ENCODE measurements around the gene SLC17A9. TPM values are rescaled to one million over a fixed set of nuclear protein-coding genes. Genes with fewer than 3 reads are reported as not detected.

SLC17A9 gene
- total and polyA plus RNA-seq, 2 of the 8 experiments (the other 6 are each of a cell fraction or from before 2014, with no cell fraction given), result 23.5 to 35.2 TPM

- Histone ChIP-seq H2BK5ac (ENCODE audit: low read depth, low read length) (no peak overlapping the region), H3K79me2 (ENCODE audit: control insufficient read depth in 1 of 2, insufficient read depth in 2 of 2, low read length in 2 of 2) (peaks cover 0 to 9% of the 10 kb centered on the region in 2 experiments; a peak in 1 of 4 replicates), H4K5ac (ENCODE audit: insufficient read length, low read depth, low read length) (no peak overlapping the region), H3K27me3 (replicated peaks in 1 of 4; ENCODE audit: control insufficient read depth in 3 of 4, extremely low read depth in 1 of 4, insufficient read depth in 3 of 4, low read length in 3 of 4) (no peaks in the 10 kb centered on the region), H3K56ac (replicated peaks; ENCODE audit: insufficient read length, low read depth, low read length) (no peak overlapping the region), H4K91ac (replicated peaks; ENCODE audit: insufficient read length, low read length) (no peak overlapping the region), H3K4me2 (ENCODE audit: insufficient read depth in 1 of 2, low read depth in 2 of 2, low read length in 2 of 2) (no peak overlapping the region), H3K4me1 (replicated peaks in 1 of 4; ENCODE audit: control insufficient read depth in 3 of 4, insufficient read depth in 4 of 4, low read length in 3 of 4) (peaks cover 2 to 23% (median 19%) of the 10 kb centered on the region in 4 experiments), H2BK15ac (ENCODE audit: low read length) (no peak overlapping the region), H2BK120ac (replicated peaks; ENCODE audit: low read depth, low read length) (no peak overlapping the region), H2AFZ (ENCODE audit: low read length) (no peak overlapping the region), H3K9me3 (ENCODE audit: insufficient read depth in 2 of 2, low read depth in 1 of 2, low read length in 1 of 2) (no peaks in the 10 kb centered on the region), H3K4me3 (ENCODE audit: extremely low read depth in 1 of 4, insufficient read depth in 2 of 4, low read depth in 3 of 4, low read length in 4 of 4) (no peak overlapping the region), H3K18ac (ENCODE audit: extremely low read depth, low read length) (no peak overlapping the region), H3K23ac (ENCODE audit: insufficient read length) (no peak overlapping the region), H2AK5ac (ENCODE audit: low read depth, low read length) (no peak overlapping the region), H2BK12ac (ENCODE audit: low read depth, low read length) (no peak overlapping the region), H3K27ac (ENCODE audit: low read depth, low read length) (no peak overlapping the region), H3K9ac (replicated peaks in 1 of 4; ENCODE audit: extremely low read depth in 1 of 4, low read depth in 3 of 4, low read length in 3 of 4) (no peak overlapping the region), H2BK20ac (ENCODE audit: low read length) (no peak overlapping the region), H4K8ac (ENCODE audit: extremely low read depth, insufficient read depth, low read length) (no peak overlapping the region), H3K23me2 (ENCODE audit: low read depth, low read length) (peaks cover 11% of the 10 kb centered on the region; the same call in 1 of the 2 replicates), H3K36me3 (ENCODE audit: control insufficient read depth in 2 of 4, insufficient read depth in 4 of 4, low read length in 3 of 4) (peaks cover 3 to 6% (median 5%) of the 10 kb centered on the region in 4 experiments; a peak in 5 of 8 replicates), H3K4ac (replicated peaks; ENCODE audit: insufficient read length, low read depth, low read length) (no peak overlapping the region), H4K20me1 (replicated peaks in 1 of 2; ENCODE audit: control insufficient read depth in 1 of 2, insufficient read depth in 2 of 2, low read length in 2 of 2) (peaks cover 4 to 12% of the 10 kb centered on the region in 2 experiments), H3K14ac (ENCODE audit: insufficient read length) (no peak overlapping the region), H3K79me1 (ENCODE audit: low read depth, low read length) (peaks cover 3% of the 10 kb centered on the region; the same call in 1 of the 2 replicates)
- ChIA-PET CTCF (ENCODE audit: partially characterized antibody) (interaction anchor here (0.6 to 2.9 kb wide), 8 partner anchors 16 to 75 kb away, joined by 3 to 6 read pairs (median 3); partner anchors contain the start of gene DIDO1), POLR2A (ENCODE audit: partially characterized antibody) (interaction anchor here (0.8 to 1.5 kb wide), 7 partner anchors 9 to 77 kb away, joined by 3 to 4 read pairs (median 3); partner anchors contain the start of gene GID8)
- 91% methylated on average over 24 of the region's 25 CpGs; no CpG with 5 or more reads in 1 of the 2 experiments for WGBS, 2 experiments (ENCODE audit: extremely low coverage in 1 of 2, insufficient coverage in 1 of 2, insufficient read length in 1 of 2, insufficient replicate concordance in 2 of 2, low coverage in 1 of 2, low lambda C conversion rate in 2 of 2, missing lambda C conversion rate in 1 of 2)
- no peak for DNase-seq (ENCODE audit: low read depth in 1 of 2, low spot score in 2 of 2)
- TF ChIP-seq EP300 (IDR thresholded peaks at IDR 0.05; ENCODE audit: borderline replicate concordance in 1 of 2, low read depth in 2 of 2, low read length in 2 of 2) (no peak), GABPA (IDR thresholded peaks at IDR 0.05; ENCODE audit: borderline replicate concordance, insufficient read depth, low read length) (no peak)
- FAIRE-seq, result no peak
These were observed 4.1 kb downstream of the SLC17A9 start for GRCh38 chr20:62956387-62957135.

All from H1 (cell line).